GM19238 (cell line): ENCODE results near the gene AHDC1.

Experiments
- DNase-seq: peaks from one replicate; pipeline ENCODE4 v3.0.0; 2011; ENCODE audit warnings: low spot score; ENCODE audit not compliant: insufficient read length

AHDC1 gene

GRCh38 chr1:27614625-27615344 lies 10.8 kb upstream of the AHDC1 start:
- DNase-seq, result no peak

GRCh38 chr1:27614043-27614624 lies 10.2 kb upstream of the AHDC1 start:
- no peak for DNase-seq

GRCh38 chr1:27612718-27613117 lies 8.8 kb upstream of the AHDC1 start:
- no peak for DNase-seq

GRCh38 chr1:27611450-27611849 lies 7.5 kb upstream of the AHDC1 start:
- no peak for DNase-seq

GRCh38 chr1:27609618-27610240 lies 5.8 kb upstream of the AHDC1 start:
- no peak for DNase-seq

- no peak for DNase-seq
These were observed 5.2 kb upstream of the AHDC1 start for GRCh38 chr1:27609210-27609555.

GRCh38 chr1:27607239-27607804 lies 3.4 kb upstream of the AHDC1 start:
- no peak for DNase-seq

GRCh38 chr1:27606708-27607238 lies 2.8 kb upstream of the AHDC1 start:
- no peak for DNase-seq

- DNase-seq, result no peak
These were observed 2.1 kb upstream of the AHDC1 start for GRCh38 chr1:27605796-27606707.

GRCh38 chr1:27605300-27605766 lies 1.4 kb upstream of the AHDC1 start:
- DNase-seq, result no peak

GRCh38 chr1:27604579-27605299 lies 795 bp upstream of the AHDC1 start:
- no peak for DNase-seq

- DNase-seq, result peak; percentile 65
These were observed 649 bp downstream of the AHDC1 start for GRCh38 chr1:27603309-27603680.

GRCh38 chr1:27602462-27603308 lies 1.3 kb downstream of the AHDC1 start:
- DNase-seq, result peak; percentile 51

- DNase-seq, result no peak
These were observed 2.0 kb downstream of the AHDC1 start for GRCh38 chr1:27601771-27602461.

GRCh38 chr1:27601321-27601770 lies 2.6 kb downstream of the AHDC1 start:
- no peak for DNase-seq

GRCh38 chr1:27600498-27601175 lies 3.3 kb downstream of the AHDC1 start:
- DNase-seq, result no peak

- no peak for DNase-seq
These were observed 4.1 kb downstream of the AHDC1 start for GRCh38 chr1:27599605-27600497.
